Right lobe of liver (tissue), 4 donors: ENCODE measurements around the gene KY.

Experiments
- CTCF ChIP-seq, 4 donors: fragments of 200-600 bp in 3 of 4; fragments of 450-650 bp in 1 of 4; IDR thresholded peaks; one replicate each; pipeline versions ENCODE4 v1.5.1 to v1.8.0; 2016 to 2022; ENCODE audit warnings: antibody characterized with exemption in 4 of 4, mild to moderate bottlenecking in 2 of 4
- POLR2A ChIP-seq: fragments of 450-650 bp; IDR thresholded peaks from one replicate; pipeline ENCODE4 v1.6.1; 2017; ENCODE audit warnings: antibody characterized with exemption, mild to moderate bottlenecking
- donor health status: DM: no; HTN: no; CAD: no.
- donor health status: DM: no; HTN: no; CAD: no.
- donor health status: DM: no; HTN: yes; CAD: no.

GRCh38 chr3:134622806-134623365 lies 27.9 kb downstream of the KY start:
- TF ChIP-seq CTCF (IDR thresholded peaks at IDR 0.05) (no peak), POLR2A (no peak)
